HEK293 (cell line): ENCODE data around the gene KCNQ1.

Source experiments
- ZBTB21 ChIP-seq: fragments of 450-650 bp; formaldehyde crosslinking; IDR thresholded peaks from 2 replicates; pipeline ENCODE4 v1.5.1; 2017; ENCODE audit warnings: missing biosample characterization, missing genetic modification characterization
- ZNF707 ChIP-seq: fragments of 450-650 bp; formaldehyde crosslinking; IDR thresholded peaks from 2 replicates; pipeline ENCODE4 v1.5.1; 2016; ENCODE audit warnings: missing biosample characterization, missing genetic modification characterization
- ZNF785 ChIP-seq: fragments of 450-650 bp; formaldehyde crosslinking; IDR thresholded peaks from 2 replicates; pipeline ENCODE4 v1.5.1; 2016; ENCODE audit warnings: missing biosample characterization, missing genetic modification characterization
- TF ChIP-seq, protein P1 (sequence below): fragments of 450-650 bp; formaldehyde crosslinking; IDR thresholded peaks from 2 replicates; pipeline ENCODE4 v1.5.1; 2017; ENCODE audit warnings: missing biosample characterization, missing genetic modification characterization
- TF ChIP-seq, protein P2 (sequence below): fragments of 450-650 bp; formaldehyde crosslinking; IDR thresholded peaks from 2 replicates; pipeline ENCODE4 v1.5.1; 2016; ENCODE audit warnings: missing biosample characterization, missing genetic modification characterization
- TF ChIP-seq, protein P3 (sequence below): fragments of 450-650 bp; IDR thresholded peaks from 2 replicates; pipeline ENCODE4 v1.5.1; 2018; ENCODE audit warnings: missing biosample characterization, missing genetic modification characterization

DNA sequence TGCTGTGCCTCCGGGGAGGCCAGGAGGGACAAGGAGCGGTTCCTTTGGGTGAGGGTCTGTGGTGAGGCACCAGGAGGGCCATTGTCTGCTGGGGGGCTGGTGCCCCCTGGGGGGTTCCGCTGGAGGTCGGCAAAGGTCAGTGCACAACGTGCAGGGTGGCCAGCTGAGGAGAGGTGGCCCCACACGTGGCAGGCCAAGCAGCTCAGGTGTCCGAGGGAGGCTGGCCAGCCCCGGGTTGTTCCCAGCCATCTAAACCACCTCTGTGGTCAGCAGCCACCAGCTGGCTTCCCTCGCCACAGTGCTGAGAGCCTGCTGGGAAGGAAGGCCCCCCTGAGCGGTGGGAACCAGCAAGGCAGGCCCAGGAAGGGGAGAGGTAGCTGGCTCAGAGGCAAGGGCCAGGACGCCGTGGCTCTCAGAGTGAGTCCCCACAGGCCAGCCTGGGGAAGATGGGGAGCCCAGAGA, 40.0 kb upstream of the KCNQ1 start:
- TF ChIP-seq, protein P1, sequence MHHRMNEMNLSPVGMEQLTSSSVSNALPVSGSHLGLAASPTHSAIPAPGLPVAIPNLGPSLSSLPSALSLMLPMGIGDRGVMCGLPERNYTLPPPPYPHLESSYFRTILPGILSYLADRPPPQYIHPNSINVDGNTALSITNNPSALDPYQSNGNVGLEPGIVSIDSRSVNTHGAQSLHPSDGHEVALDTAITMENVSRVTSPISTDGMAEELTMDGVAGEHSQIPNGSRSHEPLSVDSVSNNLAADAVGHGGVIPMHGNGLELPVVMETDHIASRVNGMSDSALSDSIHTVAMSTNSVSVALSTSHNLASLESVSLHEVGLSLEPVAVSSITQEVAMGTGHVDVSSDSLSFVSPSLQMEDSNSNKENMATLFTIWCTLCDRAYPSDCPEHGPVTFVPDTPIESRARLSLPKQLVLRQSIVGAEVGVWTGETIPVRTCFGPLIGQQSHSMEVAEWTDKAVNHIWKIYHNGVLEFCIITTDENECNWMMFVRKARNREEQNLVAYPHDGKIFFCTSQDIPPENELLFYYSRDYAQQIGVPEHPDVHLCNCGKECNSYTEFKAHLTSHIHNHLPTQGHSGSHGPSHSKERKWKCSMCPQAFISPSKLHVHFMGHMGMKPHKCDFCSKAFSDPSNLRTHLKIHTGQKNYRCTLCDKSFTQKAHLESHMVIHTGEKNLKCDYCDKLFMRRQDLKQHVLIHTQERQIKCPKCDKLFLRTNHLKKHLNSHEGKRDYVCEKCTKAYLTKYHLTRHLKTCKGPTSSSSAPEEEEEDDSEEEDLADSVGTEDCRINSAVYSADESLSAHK = no peak
- TF ChIP-seq ZBTB21 (tag by site-specific recombination) = no peak
- TF ChIP-seq, protein P2, sequence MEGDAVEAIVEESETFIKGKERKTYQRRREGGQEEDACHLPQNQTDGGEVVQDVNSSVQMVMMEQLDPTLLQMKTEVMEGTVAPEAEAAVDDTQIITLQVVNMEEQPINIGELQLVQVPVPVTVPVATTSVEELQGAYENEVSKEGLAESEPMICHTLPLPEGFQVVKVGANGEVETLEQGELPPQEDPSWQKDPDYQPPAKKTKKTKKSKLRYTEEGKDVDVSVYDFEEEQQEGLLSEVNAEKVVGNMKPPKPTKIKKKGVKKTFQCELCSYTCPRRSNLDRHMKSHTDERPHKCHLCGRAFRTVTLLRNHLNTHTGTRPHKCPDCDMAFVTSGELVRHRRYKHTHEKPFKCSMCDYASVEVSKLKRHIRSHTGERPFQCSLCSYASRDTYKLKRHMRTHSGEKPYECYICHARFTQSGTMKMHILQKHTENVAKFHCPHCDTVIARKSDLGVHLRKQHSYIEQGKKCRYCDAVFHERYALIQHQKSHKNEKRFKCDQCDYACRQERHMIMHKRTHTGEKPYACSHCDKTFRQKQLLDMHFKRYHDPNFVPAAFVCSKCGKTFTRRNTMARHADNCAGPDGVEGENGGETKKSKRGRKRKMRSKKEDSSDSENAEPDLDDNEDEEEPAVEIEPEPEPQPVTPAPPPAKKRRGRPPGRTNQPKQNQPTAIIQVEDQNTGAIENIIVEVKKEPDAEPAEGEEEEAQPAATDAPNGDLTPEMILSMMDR (tag by site-specific recombination) = no peak
- TF ChIP-seq, protein P3, sequence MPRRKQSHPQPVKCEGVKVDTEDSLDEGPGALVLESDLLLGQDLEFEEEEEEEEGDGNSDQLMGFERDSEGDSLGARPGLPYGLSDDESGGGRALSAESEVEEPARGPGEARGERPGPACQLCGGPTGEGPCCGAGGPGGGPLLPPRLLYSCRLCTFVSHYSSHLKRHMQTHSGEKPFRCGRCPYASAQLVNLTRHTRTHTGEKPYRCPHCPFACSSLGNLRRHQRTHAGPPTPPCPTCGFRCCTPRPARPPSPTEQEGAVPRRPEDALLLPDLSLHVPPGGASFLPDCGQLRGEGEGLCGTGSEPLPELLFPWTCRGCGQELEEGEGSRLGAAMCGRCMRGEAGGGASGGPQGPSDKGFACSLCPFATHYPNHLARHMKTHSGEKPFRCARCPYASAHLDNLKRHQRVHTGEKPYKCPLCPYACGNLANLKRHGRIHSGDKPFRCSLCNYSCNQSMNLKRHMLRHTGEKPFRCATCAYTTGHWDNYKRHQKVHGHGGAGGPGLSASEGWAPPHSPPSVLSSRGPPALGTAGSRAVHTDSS = no peak
- TF ChIP-seq ZNF707 (tag by site-specific recombination) = no peak
- no peak for TF ChIP-seq ZNF785 (tag by site-specific recombination)
